ENCODE measurements around the gene TBX2. TPM values are rescaled to one million over a fixed set of nuclear protein-coding genes. Genes with fewer than 3 reads are reported as not detected.

Gene TBX2
- total and polyA plus RNA-seq, 2 of the 13 experiments (the other 11 are each of a cell fraction or from before 2014, with no cell fraction given), result 2.8 to 15.3 TPM

DNA sequence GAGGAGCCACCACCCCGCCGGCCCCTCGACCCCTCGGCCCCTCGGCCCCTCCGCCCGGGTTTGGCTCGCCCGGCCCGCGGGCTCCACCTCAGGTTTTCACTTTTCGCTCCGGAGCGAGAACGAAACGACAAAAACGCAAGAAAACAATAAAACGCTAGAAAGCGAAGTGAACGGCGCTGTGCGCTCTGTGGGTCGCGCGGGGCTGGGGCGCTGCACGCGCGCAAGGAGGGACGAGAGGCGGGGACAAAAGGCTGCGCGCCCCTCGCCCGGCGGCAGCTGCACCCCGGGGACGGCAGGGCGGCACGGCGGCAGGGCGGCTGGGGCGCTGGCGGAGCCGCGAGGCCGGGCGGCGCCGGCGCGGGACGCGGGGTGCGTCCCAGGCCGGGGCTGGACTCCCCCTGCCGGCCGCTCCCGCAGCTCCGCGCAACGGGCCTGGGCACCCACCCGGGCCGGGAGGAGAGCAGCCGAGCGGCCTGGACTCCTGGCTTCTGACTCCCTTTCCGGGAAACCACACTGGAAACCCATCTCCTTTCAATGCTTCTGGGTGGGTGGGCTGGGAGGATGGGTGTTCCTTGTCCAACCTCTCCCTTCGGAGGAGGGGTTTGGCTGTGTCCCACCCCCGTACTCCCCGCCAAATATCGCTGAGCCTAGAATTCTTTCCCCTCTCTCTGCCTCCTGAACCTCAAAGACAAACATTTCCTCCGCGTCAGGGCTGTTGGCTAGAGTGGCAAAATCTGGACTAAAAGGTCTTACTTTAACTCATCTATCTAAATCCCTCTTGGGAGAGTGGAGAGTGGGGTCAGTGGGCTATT is 9.9 kb downstream of the TBX2 start (continued):
- TF ChIP-seq NAIF1 (CRISPR knock-in tag; IDR thresholded peaks at IDR 0.05; ENCODE audit: borderline replicate concordance) (no peak), ZFX (CRISPR knock-in tag; IDR thresholded peaks at IDR 0.05; ENCODE audit: low read depth) (peak; percentile 66), ZNF766 (CRISPR knock-in tag; IDR thresholded peaks at IDR 0.05; ENCODE audit: borderline replicate concordance) (no peak), ZNF224 (CRISPR knock-in tag; IDR thresholded peaks at IDR 0.05) (no peak), ZNF251 (CRISPR knock-in tag; IDR thresholded peaks at IDR 0.05) (no peak), ATF1 (CRISPR knock-in tag; IDR thresholded peaks at IDR 0.05) (no peak), ATRX (CRISPR knock-in tag; IDR thresholded peaks at IDR 0.05; ENCODE audit: borderline replicate concordance) (no peak), ZNF678 (CRISPR knock-in tag; IDR thresholded peaks at IDR 0.05) (no peak), KAT7 (CRISPR knock-in tag; IDR thresholded peaks at IDR 0.05; ENCODE audit: borderline replicate concordance) (no peak), TMF1 (CRISPR knock-in tag; IDR thresholded peaks at IDR 0.05; ENCODE audit: low read depth) (peak; percentile 84)
- TF ChIP-seq, protein P1, sequence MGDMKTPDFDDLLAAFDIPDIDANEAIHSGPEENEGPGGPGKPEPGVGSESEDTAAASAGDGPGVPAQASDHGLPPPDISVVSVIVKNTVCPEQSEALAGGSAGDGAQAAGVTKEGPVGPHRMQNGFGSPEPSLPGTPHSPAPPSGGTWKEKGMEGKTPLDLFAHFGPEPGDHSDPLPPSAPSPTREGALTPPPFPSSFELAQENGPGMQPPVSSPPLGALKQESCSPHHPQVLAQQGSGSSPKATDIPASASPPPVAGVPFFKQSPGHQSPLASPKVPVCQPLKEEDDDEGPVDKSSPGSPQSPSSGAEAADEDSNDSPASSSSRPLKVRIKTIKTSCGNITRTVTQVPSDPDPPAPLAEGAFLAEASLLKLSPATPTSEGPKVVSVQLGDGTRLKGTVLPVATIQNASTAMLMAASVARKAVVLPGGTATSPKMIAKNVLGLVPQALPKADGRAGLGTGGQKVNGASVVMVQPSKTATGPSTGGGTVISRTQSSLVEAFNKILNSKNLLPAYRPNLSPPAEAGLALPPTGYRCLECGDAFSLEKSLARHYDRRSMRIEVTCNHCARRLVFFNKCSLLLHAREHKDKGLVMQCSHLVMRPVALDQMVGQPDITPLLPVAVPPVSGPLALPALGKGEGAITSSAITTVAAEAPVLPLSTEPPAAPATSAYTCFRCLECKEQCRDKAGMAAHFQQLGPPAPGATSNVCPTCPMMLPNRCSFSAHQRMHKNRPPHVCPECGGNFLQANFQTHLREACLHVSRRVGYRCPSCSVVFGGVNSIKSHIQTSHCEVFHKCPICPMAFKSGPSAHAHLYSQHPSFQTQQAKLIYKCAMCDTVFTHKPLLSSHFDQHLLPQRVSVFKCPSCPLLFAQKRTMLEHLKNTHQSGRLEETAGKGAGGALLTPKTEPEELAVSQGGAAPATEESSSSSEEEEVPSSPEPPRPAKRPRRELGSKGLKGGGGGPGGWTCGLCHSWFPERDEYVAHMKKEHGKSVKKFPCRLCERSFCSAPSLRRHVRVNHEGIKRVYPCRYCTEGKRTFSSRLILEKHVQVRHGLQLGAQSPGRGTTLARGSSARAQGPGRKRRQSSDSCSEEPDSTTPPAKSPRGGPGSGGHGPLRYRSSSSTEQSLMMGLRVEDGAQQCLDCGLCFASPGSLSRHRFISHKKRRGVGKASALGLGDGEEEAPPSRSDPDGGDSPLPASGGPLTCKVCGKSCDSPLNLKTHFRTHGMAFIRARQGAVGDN (CRISPR knock-in tag; IDR thresholded peaks at IDR 0.05), result peak; percentile 71
- TF ChIP-seq, protein P2, sequence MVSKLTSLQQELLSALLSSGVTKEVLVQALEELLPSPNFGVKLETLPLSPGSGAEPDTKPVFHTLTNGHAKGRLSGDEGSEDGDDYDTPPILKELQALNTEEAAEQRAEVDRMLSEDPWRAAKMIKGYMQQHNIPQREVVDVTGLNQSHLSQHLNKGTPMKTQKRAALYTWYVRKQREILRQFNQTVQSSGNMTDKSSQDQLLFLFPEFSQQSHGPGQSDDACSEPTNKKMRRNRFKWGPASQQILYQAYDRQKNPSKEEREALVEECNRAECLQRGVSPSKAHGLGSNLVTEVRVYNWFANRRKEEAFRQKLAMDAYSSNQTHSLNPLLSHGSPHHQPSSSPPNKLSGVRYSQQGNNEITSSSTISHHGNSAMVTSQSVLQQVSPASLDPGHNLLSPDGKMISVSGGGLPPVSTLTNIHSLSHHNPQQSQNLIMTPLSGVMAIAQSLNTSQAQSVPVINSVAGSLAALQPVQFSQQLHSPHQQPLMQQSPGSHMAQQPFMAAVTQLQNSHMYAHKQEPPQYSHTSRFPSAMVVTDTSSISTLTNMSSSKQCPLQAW (CRISPR knock-in tag; IDR thresholded peaks at IDR 0.05), result 0 out of 2 replicates have a peak, but pooled peaks have one; percentile 16
- TF ChIP-seq, protein P3, sequence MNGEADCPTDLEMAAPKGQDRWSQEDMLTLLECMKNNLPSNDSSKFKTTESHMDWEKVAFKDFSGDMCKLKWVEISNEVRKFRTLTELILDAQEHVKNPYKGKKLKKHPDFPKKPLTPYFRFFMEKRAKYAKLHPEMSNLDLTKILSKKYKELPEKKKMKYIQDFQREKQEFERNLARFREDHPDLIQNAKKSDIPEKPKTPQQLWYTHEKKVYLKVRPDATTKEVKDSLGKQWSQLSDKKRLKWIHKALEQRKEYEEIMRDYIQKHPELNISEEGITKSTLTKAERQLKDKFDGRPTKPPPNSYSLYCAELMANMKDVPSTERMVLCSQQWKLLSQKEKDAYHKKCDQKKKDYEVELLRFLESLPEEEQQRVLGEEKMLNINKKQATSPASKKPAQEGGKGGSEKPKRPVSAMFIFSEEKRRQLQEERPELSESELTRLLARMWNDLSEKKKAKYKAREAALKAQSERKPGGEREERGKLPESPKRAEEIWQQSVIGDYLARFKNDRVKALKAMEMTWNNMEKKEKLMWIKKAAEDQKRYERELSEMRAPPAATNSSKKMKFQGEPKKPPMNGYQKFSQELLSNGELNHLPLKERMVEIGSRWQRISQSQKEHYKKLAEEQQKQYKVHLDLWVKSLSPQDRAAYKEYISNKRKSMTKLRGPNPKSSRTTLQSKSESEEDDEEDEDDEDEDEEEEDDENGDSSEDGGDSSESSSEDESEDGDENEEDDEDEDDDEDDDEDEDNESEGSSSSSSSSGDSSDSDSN (CRISPR knock-in tag; IDR thresholded peaks at IDR 0.05), result peak; percentile 86
